Parathyroid adenoma (tissue), 2 donors: ENCODE results near the gene NFIB.

ENCODE experiments used
- H2AFZ ChIP-seq: fragments of 300-600 bp; sonication (generic); one replicate; pipeline ENCODE4 v1.7.0; 2017; ENCODE audit warnings: antibody characterized with exemption, mild to moderate bottlenecking
- H3K27ac ChIP-seq: fragments of 300-600 bp; sonication (generic); one replicate; pipeline ENCODE4 v1.7.0; 2017
- H3K27me3 ChIP-seq: fragments of 300-600 bp; sonication (generic); one replicate; pipeline ENCODE4 v1.7.0; 2017; ENCODE audit warnings: low read length; ENCODE audit not compliant: control insufficient read depth, insufficient read depth
- H3K36me3 ChIP-seq: fragments of 300-600 bp; sonication (generic); one replicate; pipeline ENCODE4 v1.7.0; 2017; ENCODE audit warnings: low read length; ENCODE audit not compliant: control insufficient read depth, insufficient read depth
- H3K4me1 ChIP-seq: fragments of 300-600 bp; sonication (generic); one replicate; pipeline ENCODE4 v1.7.0; 2017; ENCODE audit warnings: control low read depth
- H3K4me2 ChIP-seq: fragments of 300-600 bp; sonication (generic); one replicate; pipeline ENCODE4 v1.7.0; 2017; ENCODE audit warnings: low read length
- H3K4me3 ChIP-seq: fragments of 300-600 bp; sonication (generic); one replicate; pipeline ENCODE4 v1.7.0; 2017; ENCODE audit warnings: low read depth, low read length
- H3K79me2 ChIP-seq: fragments of 300-600 bp; sonication (generic); one replicate; pipeline ENCODE4 v1.7.0; 2017; ENCODE audit warnings: control low read depth
- H3K9ac ChIP-seq: fragments of 300-600 bp; sonication (generic); one replicate; pipeline ENCODE4 v1.7.0; 2017; ENCODE audit warnings: mild to moderate bottlenecking
- H3K9me3 ChIP-seq: fragments of 300-600 bp; sonication (generic); one replicate; pipeline ENCODE4 v1.7.0; 2017; ENCODE audit warnings: low read length; ENCODE audit not compliant: control insufficient read depth
- TF ChIP-seq, protein P1 (sequence below): fragments of 300-600 bp; sonication (generic); IDR thresholded peaks from one replicate; pipeline ENCODE4 v1.7.0; 2017; ENCODE audit warnings: antibody characterized with exemption, mild to moderate bottlenecking
- donor health status: primary hyperparathyroidism.

Gene NFIB

DNA sequence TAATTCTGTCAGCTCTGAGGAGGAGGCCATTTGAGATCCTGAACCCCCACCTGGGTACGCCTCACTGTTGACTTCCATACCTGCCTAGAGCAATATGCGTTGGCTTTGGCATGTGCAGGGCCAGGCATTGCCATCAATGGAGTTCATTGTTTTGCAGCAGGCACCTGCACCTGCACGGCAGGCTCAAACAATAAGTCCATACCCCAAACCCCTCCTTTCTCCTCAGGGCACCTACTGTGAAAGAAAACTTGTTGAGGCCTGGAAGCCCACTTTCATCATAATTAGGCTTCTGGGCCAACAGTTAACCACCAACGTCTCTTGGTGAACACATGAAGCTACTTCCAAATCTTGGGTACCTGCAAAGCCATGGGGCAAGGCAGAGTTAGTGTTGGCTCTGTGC is 238.7 kb downstream of the NFIB start:
- no peak overlapping the region for H3K4me2 ChIP-seq
- no peak overlapping the region for H3K9ac ChIP-seq
- H3K36me3 ChIP-seq: no peaks in the 10 kb centered on the region
- H3K4me3 ChIP-seq: no peak overlapping the region
- TF ChIP-seq, protein P1, sequence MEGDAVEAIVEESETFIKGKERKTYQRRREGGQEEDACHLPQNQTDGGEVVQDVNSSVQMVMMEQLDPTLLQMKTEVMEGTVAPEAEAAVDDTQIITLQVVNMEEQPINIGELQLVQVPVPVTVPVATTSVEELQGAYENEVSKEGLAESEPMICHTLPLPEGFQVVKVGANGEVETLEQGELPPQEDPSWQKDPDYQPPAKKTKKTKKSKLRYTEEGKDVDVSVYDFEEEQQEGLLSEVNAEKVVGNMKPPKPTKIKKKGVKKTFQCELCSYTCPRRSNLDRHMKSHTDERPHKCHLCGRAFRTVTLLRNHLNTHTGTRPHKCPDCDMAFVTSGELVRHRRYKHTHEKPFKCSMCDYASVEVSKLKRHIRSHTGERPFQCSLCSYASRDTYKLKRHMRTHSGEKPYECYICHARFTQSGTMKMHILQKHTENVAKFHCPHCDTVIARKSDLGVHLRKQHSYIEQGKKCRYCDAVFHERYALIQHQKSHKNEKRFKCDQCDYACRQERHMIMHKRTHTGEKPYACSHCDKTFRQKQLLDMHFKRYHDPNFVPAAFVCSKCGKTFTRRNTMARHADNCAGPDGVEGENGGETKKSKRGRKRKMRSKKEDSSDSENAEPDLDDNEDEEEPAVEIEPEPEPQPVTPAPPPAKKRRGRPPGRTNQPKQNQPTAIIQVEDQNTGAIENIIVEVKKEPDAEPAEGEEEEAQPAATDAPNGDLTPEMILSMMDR: no peak
- H3K27ac ChIP-seq: no peak overlapping the region
- H3K27me3 ChIP-seq: no peaks in the 10 kb centered on the region
- H2AFZ ChIP-seq: no peak overlapping the region
- H3K79me2 ChIP-seq: no peaks in the 10 kb centered on the region
- no peaks in the 10 kb centered on the region for H3K9me3 ChIP-seq
- H3K4me1 ChIP-seq: no peaks in the 10 kb centered on the region

DNA sequence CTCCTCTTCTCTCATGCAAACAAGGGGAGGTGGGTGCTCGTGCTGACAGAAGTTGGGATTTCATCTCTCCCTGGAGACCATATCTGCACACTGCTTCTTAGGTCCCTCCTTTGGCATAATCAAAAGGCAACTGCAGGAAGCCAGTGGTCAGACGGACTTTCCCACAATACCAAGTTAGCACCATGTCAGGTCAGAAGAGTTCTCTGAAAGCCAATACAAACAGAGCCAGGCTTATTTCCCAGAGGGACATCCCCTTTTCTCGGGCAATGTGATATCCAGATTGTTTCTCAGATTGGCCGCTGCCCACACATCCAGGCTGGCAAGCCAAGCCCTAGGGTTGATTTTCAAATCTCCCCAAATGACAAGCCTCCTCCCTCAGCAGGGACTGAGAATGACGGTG is 241.1 kb downstream of the NFIB start:
- no peak overlapping the region for H3K27ac ChIP-seq
- TF ChIP-seq, protein P1: no peak
- no peaks in the 10 kb centered on the region for H3K27me3 ChIP-seq
- no peaks in the 10 kb centered on the region for H3K79me2 ChIP-seq
- H3K4me3 ChIP-seq: no peak overlapping the region
- H3K4me2 ChIP-seq: no peak overlapping the region
- H3K36me3 ChIP-seq: no peaks in the 10 kb centered on the region
- H3K4me1 ChIP-seq: no peaks in the 10 kb centered on the region
- no peak overlapping the region for H3K9ac ChIP-seq
- H2AFZ ChIP-seq: no peak overlapping the region
- no peaks in the 10 kb centered on the region for H3K9me3 ChIP-seq

DNA sequence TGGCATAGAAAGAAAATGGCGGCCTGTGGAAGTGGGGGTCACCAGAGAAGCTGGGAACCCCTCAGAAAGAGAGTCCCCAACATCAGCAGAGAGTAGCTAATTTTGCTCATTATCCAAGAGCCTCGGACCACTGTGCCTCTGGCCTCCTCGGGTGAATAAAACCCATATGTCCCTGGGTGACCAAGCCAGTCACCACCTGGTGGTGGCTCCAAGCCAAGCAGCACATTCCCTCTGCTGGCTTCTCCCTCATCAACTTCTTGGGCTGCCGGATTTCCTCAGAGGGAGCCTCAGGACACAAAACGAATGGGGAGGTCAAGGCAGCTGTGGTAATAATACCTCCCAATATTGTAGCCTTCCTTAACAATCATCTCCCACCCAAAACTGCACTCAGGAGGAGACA is 242.5 kb downstream of the NFIB start:
- Histone ChIP-seq H3K9me3 (no peaks in the 10 kb centered on the region), H3K4me3 (no peak overlapping the region), H3K9ac (no peak overlapping the region), H3K4me2 (no peak overlapping the region), H3K27me3 (no peaks in the 10 kb centered on the region), H2AFZ (no peak overlapping the region), H3K79me2 (no peaks in the 10 kb centered on the region), H3K4me1 (no peaks in the 10 kb centered on the region), H3K36me3 (no peaks in the 10 kb centered on the region), H3K27ac (no peak overlapping the region)
- TF ChIP-seq, protein P1: no peak

DNA sequence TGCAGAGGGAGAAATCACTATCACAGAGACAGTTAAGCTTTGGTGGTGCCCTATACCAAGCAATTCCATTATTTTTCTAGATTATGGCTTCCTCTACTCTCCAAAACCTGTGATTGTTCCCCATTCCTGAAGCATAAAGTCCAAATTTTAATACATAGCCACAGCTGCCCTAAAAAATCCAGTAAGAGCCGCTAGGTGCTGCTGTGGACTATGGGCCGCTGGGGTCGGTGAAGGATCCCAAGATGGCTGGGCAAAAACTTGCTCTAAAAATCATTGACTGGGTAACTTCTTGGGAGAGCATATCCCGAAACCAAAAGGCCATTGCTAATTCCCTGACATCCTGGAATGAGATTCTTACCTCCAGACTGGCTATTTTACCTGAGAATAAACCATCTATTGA is 245.3 kb downstream of the NFIB start:
- H3K9me3 ChIP-seq: no peaks in the 10 kb centered on the region
- H3K27me3 ChIP-seq: no peaks in the 10 kb centered on the region

DNA sequence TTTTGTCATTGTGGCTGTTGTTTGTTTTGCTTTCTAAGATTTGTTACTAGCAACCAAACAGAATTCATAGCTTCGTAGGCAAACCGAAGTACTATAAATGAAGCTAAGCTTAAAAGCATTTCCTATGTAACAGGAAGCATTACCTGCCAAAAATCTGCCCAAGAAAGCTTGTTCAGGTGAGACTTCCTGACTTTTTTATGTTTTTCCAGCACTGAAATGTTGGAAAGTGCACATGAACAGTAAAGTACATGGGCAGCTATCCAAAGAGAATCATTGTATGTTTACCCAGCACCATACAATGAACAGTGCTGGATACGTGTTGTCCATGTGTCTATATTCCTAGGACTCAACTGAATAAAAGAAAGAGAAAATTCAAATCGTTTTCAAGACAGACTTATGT is 247.1 kb downstream of the NFIB start:
- no peak overlapping the region for H3K9ac ChIP-seq
- no peaks in the 10 kb centered on the region for H3K4me1 ChIP-seq
- TF ChIP-seq, protein P1: no peak
- H3K36me3 ChIP-seq: no peaks in the 10 kb centered on the region
- no peak overlapping the region for H3K27ac ChIP-seq
- H3K4me3 ChIP-seq: no peak overlapping the region
- no peak overlapping the region for H2AFZ ChIP-seq
- H3K27me3 ChIP-seq: no peaks in the 10 kb centered on the region
- H3K9me3 ChIP-seq: no peaks in the 10 kb centered on the region
- no peak overlapping the region for H3K4me2 ChIP-seq
- H3K79me2 ChIP-seq: no peaks in the 10 kb centered on the region

More for the DNA sequence above, 245.3 kb downstream of the NFIB start:
- Histone ChIP-seq H2AFZ (no peak overlapping the region), H3K36me3 (no peaks in the 10 kb centered on the region), H3K79me2 (no peaks in the 10 kb centered on the region), H3K27ac (no peak overlapping the region), H3K4me1 (no peaks in the 10 kb centered on the region), H3K4me3 (no peak overlapping the region), H3K9ac (no peak overlapping the region), H3K4me2 (no peak overlapping the region)
- TF ChIP-seq, protein P1: no peak
